ENCODE results near the gene MINDY2.

MINDY2 gene

GRCh38 chr15:58898150-58898680 lies 127.1 kb downstream of the MINDY2 start:
- no peak for DNase-seq

- DNase-seq = no peak
These were observed 129.5 kb downstream of the MINDY2 start for GRCh38 chr15:58900631-58901030.

GRCh38 chr15:58908550-58909309 lies 137.6 kb downstream of the MINDY2 start:
- no peak for DNase-seq

- DNase-seq = no peak
These were observed 138.5 kb downstream of the MINDY2 start for GRCh38 chr15:58909616-58910015.

GRCh38 chr15:58910456-58910855 lies 139.4 kb downstream of the MINDY2 start:
- DNase-seq = no peak
